Non-pigmented ciliary epithelial cell (primary cell): ENCODE data around the gene CDH19.

Source experiments
- DNase-seq: peaks from one replicate; pipeline ENCODE4 v3.0.0-alpha.2; 2010; ENCODE audit warnings: low read depth

Gene CDH19

DNA sequence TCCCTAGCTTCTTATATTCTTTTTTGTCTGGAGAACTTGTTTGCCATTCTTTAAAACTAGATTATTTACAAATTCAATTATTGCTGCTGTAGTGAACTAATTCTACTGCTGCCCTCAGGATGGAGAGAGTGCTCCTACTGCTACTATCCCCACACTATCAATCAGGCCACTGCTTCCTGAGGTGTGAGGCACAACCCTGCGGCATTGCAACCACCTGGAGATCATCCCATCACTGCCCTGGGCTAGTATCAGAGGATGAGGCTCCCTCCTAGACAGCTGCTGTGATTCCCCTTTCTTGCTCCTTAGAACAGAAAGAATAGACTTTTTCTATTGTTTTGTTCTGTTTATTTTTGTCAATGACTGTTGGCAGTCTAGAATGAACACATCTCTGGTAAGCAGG is 146.6 kb downstream of the CDH19 start:
- DNase-seq: no peak
